Prostate gland (tissue), 2 donors: ENCODE results near the gene SERAC1.
"Not testable (repeated sequence)": the region's sequence is repeated elsewhere in the genome, so short reads cannot be mapped to it uniquely, and the experiment has no call there.

Source experiments
- POLR2A ChIP-seq: fragments of 450-650 bp; IDR thresholded peaks from one replicate; pipeline ENCODE4 v1.6.1; 2016; ENCODE audit warnings: antibody characterized with exemption, mild to moderate bottlenecking
- TF ChIP-seq, protein P1 (sequence below), 4 experiments: fragments of 200-600 bp in 2 of 4; fragments of 450-650 bp in 2 of 4; sonication (generic) in 2 of 4; IDR thresholded peaks; 1 replicate in 3 of 4; 2 replicates in 1 of 4; pipeline ENCODE4 v1.5.1; 2016 to 2019; ENCODE audit warnings: antibody characterized with exemption in 4 of 4, mild to moderate bottlenecking in 2 of 4, moderate library complexity in 2 of 4

- TF ChIP-seq, protein P1, sequence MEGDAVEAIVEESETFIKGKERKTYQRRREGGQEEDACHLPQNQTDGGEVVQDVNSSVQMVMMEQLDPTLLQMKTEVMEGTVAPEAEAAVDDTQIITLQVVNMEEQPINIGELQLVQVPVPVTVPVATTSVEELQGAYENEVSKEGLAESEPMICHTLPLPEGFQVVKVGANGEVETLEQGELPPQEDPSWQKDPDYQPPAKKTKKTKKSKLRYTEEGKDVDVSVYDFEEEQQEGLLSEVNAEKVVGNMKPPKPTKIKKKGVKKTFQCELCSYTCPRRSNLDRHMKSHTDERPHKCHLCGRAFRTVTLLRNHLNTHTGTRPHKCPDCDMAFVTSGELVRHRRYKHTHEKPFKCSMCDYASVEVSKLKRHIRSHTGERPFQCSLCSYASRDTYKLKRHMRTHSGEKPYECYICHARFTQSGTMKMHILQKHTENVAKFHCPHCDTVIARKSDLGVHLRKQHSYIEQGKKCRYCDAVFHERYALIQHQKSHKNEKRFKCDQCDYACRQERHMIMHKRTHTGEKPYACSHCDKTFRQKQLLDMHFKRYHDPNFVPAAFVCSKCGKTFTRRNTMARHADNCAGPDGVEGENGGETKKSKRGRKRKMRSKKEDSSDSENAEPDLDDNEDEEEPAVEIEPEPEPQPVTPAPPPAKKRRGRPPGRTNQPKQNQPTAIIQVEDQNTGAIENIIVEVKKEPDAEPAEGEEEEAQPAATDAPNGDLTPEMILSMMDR (IDR thresholded peaks at IDR 0.05) = not testable (repeated sequence)
- TF ChIP-seq POLR2A = not testable (repeated sequence)
Observed at GRCh38 chr6:158169634-158170033, 1.6 kb upstream of the SERAC1 start.
